GM21737 (cell line): ENCODE measurements around the gene HDAC4.
"Not testable (repeated sequence)": the region's sequence is repeated elsewhere in the genome, so short reads cannot be mapped to it uniquely, and the experiment has no call there.

ENCODE experiments used
- ATAC-seq: cut with Tn5 transposase; IDR thresholded peaks from one replicate; pipeline ENCODE4 v1.9.1; 2021; ENCODE audit warnings: mild to moderate bottlenecking, moderate library complexity; ENCODE audit not compliant: unreplicated experiment

The HDAC4 gene

GRCh38 chr2:239285071-239285931, 115.5 kb downstream of the HDAC4 start:
- no peak for ATAC-seq

DNA sequence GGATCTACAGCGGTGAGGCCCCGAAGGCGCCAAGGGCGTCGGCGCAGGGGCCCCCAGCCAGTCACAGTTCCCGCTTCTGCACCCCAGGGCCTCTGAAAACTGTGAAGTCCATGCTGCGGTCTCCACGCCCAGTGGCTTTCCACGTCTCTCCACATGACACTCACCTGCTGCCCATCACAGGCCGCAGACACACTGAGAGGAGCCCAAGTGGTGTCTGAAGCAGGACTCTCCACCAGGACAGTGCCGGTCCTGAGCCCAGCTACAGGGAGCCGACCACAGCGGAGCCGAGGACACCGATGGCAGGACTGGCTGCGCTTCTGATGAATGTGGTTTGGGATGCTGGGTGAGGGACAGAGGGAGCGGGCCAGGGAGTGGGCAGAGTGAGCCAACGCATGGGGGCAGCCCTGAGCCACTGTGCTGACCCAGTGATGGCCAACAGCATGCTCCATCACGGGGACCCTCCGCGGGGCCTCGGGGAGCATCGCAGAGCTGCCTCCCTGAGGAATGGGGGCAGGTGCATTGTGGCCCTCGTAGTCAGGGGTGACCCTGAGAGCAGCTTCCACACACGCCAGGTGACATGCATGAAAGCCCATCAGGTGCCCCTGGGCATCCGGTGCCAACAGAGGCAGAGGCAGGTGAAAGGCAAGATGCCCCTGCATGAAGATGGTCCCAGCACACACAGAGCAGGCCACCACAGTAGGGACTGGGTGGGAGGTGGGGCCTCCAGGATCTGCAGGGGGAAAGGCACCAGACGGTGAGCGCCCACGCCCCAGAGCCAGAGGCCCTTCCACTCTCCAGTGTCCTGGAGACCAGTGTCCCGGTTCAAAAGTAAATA, 116.6 kb downstream of the HDAC4 start:
- no peak for ATAC-seq

GRCh38 chr2:239283288-239283945, 117.4 kb downstream of the HDAC4 start:
- no peak for ATAC-seq

- ATAC-seq = no peak
These were observed 118.2 kb downstream of the HDAC4 start for GRCh38 chr2:239282448-239283287.

DNA sequence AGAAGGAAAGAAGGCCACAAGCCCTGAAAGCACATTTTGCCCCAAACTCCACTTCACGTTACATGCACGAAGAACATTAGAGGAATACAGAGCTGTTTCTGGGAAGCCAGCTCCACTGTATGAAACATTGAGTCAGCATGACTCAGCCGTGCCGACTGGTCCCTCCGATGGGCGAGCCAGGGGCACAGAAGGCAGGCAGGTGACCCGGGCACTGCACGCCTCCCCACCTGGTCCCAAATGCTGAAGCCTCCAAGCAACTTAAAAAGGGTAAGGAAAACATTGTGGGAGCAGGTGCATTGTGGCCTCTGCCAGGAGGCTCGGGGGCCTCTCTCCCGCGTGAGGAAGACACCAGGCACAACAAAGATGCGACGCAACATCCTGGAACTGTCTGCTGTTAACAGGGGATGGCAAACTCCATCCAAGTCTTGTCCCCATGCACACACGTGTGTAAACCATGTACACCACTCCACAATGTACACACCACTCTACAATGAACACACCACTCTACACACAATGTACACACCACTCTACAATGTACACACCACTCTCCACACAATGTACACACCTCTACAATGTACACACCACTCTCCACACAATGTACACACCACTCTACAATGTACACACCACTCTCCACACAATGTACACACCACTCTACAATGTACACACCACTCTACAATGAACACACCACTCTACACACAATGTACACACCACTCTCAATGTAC, 120.4 kb downstream of the HDAC4 start:
- not testable (repeated sequence) for ATAC-seq

DNA sequence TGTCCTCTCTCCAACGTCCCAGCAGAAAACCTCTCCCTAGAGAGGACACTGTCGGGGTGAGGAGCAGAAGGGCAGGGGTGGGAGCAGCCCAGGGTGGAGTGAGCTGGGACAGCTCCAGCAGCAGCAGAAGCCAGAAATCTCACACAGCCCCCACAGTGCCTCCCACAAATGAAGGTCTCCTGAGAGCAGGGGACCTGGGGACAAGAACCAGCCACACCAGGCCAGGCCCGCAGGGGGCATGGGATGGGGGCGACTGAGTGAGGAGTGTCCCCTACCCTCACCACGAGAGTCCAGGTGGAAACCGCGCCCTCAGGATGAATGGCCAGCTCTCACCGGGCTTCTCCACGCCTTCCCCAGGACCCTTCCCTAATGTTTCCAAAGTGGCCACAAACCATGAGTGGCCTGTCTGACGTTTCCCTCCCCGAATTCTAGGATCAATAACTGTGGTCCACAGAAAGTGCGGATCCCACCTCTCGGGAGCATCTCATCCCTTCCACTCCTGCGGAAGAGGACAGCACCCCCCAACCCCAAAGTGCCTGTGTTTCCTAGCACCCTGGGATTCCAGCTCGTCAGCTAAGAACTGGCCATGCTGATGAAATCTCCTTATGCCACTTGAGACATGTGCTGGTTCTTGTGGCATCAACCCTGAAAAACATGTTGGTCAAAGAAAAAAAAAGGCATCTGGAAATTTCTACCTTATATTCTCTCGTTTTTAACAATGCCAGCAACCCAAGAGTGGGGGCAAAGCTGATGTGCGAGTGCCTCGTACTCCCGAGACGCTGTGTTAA, 121.1 kb downstream of the HDAC4 start:
- ATAC-seq = no peak

DNA sequence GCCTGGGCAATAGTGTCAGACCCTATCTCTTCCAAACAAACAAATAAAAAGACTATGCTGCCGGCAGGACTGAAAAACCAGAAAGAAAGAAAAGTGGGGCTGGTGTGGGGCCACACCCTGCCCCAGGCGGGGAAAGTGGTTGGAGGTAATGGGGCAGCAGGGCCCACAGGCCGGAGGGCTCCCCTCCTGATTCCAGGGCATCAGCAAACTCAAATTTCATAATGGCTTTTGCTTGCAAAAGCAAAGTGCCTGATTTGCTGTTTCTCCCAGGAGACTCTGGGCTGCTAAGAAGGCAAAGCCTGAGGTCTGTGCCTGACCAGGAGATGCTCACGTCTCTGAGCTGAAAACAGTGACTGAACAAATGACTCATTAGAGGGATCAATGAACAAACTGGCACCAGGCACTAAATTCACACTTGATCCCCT, 121.9 kb downstream of the HDAC4 start:
- ATAC-seq = no peak

- ATAC-seq = no peak
These were observed 122.5 kb downstream of the HDAC4 start for GRCh38 chr2:239278361-239278760.

DNA sequence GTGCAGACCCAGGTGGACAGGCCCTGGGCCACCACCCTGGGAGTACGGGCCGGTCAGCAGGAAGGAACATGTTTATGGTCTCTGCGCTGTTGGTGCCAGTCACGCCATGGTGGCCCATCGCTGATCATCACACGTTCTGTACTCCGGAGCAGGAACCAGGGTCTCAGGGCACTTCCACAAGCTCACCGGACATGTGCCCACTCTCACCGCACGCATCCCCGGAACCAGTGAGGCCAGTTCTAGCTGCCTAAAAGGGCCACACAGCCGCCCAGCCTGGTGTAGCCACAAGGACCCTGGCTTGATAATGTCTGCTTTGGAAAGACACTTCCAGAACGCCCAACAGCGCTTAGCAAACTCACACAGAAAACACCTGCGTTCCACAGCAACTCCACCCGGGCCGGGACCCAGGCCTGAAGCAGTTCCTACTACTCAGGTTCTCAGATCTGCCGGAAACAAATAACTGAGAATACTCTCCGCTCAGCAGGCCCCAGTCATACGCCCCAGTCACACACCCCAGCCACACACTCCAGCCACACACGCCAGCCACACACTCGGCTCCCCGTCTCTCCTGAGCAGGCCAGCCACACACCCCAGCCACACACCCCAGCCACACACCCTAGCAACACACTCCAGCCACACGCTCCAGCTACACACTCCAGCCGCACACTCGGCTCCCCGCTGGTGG, 123.3 kb downstream of the HDAC4 start:
- ATAC-seq = no peak

GRCh38 chr2:239276851-239277250, 124.0 kb downstream of the HDAC4 start:
- no peak for ATAC-seq

DNA sequence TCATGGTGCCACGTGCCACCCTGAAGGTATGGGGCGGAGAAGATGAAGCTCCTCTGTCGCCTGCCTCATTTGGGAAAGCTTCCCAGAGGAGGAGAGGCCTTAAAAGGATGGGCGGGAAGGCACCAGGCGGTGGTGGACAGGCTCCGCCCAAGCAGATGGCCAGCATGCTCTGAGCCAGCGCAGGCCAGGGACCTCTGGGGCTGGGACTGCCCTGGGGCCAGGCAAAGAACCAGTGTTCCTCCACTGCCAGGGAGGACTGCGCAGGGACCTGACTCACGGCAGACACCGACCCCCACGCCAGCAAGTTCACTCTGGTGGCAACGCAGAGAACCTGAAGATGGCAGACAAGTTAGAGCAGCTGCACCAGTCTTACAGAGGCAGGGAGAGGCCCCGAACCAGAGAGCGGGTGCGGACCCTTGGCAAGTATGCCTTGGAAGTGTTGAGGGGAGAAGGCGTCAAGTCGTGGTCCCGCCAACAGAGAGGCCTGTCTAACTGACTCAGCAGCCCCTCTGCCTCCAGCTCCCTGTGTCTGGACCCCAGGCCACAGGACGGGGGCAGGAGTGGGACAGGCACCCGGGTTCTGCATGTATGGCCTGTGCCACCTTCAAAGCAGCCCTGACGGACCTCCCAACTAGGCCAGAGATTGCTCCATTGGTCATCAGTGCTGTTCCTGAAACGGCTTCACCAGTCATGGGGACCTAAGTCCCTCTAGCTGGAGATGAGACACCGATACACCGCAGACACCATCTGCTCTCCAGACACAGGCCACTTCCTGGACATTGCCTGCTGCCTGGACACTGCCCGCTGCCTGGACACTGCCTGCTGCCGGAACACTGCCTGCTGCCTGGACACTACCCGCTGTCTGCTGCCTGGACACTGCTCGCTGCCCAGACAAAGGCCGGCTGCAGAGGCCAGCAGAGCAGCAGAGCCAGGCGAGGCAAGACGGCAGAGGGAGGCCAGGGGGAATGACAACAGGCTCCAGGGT, 124.7 kb downstream of the HDAC4 start:
- ATAC-seq = no peak

- no peak for ATAC-seq
These were observed 125.7 kb downstream of the HDAC4 start for GRCh38 chr2:239275044-239275685.

DNA sequence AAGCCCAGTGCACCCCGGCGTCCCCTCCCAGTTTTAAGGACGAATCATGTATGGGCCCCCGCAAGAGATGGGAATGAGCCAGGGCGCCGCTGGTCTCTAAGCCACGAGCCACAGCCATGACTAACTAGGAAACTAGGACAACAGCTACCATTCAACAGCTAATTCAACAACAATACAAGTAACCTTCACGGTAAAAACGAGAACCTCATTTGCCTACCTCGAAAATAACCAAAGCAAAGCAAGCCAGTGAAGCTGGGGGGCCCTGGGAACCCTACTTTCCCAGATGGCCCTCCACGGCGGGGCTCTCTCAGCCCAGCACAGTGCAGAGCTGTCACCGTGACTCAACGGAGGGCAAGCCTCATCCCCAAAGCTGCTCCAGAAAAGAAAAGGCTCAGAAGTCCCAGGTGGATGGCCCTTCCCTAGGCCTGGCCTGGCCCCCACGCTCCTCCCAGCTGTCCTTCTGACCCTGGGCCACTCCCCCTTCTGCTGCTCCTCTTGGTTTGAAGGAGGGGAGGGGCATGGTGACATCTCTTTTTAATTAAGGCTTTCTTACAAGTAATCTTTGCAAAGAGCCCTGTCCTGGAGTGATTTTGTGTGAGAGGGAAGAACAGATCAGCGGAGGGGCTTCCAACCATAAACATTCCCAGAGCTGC, 126.3 kb downstream of the HDAC4 start:
- no peak for ATAC-seq

DNA sequence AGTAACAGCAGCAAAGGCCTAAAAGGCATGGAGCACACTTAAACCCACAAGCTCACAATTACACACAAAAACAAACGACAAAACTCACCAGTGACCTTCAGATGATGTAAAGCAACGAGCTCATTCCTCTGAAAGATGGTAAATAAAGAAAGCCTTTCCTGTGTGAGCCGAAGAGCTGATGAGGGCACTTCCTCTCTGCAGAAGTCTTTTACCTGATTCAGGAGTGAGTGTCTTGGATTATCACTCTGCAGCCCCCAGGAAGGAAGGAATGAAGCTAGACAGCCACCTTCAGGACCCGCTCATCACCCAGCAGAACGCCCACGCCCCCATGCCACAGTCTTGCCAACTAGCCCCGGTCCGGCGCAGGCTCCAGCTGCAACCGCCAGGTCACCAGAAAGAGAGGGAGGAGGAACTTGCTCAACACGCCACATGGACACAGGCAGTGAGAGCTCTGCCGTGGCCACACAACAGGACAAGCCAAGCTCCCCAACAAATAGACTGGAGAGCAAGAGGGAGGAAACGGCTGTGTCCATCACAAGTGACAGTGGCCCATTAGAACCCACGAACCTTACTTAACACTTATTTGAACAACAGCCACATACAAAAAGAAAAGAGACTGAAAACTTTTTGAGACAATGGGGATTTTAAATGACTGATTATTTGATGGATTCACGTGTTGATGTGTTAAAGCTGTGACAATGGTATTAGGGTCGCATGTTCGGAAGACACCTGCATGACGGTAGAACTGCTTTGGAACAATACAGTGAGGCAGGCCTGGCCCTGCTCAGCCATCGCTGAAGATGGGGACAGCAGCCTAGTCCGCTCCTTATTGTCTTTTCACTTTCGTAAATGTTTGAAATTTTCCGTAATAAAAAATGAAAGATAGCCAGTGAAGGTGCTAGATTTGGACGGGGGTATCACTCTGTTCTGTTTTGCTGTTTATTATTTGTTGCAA, 127.3 kb downstream of the HDAC4 start:
- ATAC-seq = no peak

DNA sequence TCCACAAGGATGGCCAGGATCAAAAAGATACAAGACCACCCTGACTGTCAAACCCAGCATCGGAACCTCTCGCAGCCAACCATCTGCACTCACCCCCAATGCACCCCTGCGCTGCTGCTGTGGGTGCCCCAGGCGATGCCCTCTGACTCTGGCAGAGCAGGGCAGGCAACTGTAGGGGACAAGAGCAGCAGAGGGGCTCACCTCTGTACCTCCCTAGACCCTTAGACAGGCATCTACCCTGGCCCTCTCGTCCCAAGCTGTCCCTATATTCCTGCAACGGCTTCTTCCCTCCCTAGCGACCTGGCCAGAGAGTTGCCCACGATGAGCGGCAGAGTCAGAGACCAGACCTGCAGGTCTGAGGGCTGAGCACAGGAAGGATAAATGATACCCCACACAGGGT, 128.2 kb downstream of the HDAC4 start:
- ATAC-seq = no peak
